Stimulated activated CD4-positive, alpha-beta T cell treated with anti-CD3 and anti-CD28 coated beads, Interleukin-1b, Interleukin-23, amount 100 ng/mL, for 4 hours (primary cell): ENCODE results near the gene KLHL22.

ENCODE experiments used
- DNase-seq, 2 donors: peaks; one replicate each; pipeline ENCODE4 v3.0.0-alpha.2; 2020; ENCODE audit warnings: low read depth in 2 of 2

Gene KLHL22

DNA sequence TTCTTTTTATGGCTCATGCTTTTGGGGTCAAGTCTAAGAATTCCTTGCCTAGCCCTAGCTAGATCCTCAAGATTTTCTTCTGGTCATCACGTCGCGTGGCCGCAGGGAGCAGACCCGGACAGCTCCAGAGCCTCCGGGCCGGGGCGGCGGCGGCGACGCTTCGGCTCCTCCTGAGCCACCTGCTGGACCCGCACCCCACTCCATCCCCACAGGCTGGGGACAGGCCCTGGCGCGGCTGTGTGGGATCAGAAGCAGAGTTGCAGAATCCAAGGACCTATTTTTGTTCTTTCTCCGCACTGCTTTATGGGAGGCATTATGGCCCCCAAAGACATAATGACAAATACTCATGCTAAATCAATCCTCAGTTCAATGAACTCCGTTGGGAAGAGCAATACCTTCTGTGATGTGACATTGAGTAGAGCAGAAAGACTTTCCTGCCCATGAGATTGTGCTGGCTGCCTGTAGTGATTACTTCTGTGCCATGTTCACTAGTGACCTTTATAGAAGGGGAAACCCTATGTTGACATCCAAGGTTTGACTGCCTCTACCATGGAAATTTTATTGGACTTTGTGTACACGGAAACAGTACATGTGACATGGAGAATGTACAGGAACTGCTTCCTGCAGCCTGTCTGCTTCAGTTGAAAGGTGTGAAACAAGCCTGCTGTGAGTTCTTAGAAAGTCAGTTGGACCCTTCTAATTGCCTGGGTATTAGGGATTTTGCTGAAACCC lies 45.6 kb downstream of the KLHL22 start:
- no peak for DNase-seq

DNA sequence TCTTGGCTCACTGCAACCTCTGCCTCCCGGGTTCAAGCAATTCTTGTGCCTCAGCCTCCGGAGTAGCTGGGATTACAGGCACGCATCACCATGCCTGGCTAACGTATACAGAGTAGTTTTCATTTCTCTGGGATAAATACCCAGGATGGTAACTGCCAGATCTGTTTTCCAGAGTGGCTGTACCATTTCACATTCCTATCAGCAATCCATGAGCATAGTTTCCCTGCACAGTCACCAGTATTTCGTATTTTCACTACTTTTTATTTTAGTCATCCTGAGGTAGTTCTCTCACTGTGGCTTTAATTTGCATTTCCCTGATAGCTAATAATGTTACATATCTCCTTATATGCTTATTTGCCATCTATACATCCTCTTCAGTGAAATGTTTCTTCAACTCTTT lies 47.0 kb downstream of the KLHL22 start:
- no peak for DNase-seq

- DNase-seq = no peak
Observed at GRCh38 chr22:20446383-20446970, 49.1 kb downstream of the KLHL22 start.

GRCh38 chr22:20444325-20444724 lies 51.3 kb downstream of the KLHL22 start:
- DNase-seq = no peak

DNA sequence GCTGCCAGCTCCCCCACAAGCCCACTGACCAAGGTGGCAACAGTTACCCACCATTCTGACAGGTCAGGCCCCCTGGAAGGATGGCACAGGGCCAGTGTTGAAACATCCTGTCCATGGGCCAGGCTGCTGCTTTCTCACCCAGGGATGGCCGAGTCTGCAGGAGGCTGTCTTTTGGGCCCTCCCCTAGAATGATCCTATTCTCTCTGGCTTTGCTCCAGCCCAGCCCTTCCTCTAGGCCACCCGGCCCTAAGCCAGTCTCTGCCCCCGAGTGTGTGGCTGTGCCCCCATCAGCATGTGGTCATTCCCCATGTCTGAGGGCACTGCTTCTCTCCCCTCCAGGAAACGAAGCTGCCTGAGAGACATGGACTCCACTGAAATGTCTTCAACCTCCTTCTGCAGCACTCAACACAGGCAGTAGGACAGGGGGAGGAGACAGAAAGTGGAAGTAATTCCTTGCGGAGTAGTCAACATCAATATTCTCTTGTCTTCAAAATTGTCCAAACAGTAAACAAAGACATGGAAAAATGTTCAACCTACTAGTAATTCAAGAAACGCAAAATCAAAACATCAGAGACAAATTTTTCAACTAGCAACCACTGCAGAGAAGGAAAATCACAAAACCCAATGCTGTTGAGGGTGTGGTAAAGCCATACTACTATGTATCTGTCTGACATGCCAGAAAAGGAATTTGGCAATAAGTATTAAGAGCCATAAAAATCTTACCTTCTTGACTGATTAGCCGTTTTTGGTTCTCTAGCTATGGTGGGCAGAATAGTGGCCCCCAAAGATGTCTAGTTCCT lies 52.9 kb downstream of the KLHL22 start:
- DNase-seq = no peak

DNA sequence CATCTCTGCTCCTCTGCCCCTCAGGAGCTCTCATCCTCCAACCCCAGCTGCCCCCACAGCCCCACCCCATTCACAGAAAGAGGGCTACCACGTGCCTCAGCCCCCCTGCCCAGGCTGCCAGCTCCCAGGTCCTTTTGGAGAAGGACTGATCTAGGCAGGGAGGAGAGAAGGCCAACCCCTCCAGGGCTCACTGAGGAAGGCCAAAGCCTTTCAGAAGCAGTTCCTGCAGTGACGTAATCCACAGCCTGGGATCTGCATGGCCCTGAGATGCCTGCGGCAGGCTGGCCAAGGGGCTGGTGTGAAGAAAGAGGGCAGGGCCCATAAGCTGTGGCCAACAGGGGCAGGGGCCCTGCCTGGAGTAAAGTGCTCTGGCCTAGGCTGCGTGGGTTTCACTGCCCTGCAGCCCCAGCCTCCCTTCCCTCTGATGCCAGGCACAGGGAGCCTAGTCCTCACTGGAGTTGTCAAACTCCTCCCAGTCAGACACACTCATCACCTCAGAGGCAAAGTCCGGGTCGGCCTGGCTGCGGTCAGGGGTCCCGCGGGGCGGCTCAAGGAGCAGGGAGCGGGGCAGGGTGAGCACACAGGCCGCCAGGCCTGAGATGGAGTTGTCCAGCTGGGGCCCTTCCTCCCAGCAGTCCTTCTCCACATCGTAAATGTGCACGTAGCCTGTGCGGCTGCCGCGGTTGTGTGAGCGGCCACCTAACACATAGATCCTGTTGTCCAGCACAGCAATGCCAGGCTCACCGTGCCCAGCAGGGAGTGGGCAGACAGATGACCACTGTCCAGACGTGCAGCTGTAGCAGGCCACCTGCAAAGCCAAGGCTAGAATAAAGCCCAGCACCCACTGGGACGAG lies 53.7 kb downstream of the KLHL22 start:
- DNase-seq = no peak

- DNase-seq = no peak
Observed at GRCh38 chr22:20440637-20441591, 54.7 kb downstream of the KLHL22 start.

DNA sequence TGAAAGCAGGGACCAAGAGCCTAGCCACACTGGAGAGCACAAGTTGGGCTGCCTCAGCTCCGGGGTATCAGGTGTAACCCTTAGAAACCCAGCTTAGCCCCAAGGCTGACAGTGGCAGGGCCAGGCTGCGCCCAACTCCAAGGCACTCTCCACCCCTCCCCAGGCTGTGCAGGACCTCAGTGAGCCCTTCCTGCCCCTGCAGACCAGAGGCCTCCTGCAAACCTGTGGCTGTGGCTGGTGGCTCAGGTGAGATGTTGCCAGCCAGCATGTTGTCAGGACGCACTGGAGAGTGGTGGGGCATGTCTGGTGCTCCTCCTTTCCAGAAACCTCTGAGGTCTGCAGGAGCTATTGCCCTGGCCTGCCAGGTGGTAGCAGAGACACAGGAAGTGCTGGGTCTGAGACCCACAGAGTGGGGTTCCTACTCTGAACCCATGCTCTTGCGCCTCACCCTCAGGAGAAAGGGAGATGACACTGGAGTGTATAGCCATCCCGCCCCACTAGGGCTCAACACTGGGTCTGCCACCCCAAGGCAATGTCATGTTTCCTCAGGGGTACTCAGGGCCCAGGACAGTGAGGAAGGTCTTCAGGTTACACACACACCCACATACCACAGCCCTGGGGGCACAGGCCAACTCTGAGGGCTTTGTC lies 55.5 kb downstream of the KLHL22 start:
- no peak for DNase-seq

GRCh38 chr22:20439556-20439927 lies 56.1 kb downstream of the KLHL22 start:
- DNase-seq = no peak

DNA sequence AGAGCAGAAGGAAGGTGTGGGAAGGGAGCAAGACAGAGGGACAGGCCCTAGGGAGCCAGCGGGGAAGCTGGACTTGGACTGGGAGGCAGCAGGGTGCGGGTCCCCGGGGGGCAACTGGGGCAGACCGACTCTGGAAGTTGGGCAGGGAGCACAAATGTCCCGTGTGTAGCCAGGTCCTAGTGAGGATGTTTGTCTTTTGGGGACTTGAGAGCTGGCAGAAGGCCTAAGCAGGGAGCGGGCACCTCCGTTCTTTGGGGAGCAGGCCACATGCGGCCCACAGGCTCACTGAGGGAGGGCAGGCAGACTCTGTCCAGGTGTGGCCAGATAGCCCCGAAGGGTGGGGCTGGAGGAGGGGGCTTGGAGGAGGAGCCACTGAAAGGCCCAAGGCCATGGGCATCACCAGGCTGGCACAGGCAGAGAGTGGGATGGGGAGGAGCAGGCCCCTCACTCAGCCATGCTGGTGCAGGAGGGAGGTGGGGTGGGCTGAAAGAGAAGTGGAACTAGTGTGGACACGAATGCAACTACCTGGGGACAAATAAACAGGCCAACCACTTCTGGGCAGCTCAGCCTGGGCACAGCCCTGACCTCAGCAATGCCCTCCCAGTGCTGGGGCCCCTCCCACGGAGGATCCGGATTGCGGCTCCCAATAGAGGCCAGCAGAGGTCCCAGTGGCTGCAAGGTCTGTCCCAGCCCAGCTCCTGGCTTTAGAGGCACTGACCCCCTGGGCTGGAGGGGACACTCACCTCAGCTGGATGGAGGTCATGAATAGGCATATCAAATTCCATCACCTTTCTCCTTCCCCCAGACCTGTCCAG lies 56.7 kb downstream of the KLHL22 start:
- DNase-seq = no peak

DNA sequence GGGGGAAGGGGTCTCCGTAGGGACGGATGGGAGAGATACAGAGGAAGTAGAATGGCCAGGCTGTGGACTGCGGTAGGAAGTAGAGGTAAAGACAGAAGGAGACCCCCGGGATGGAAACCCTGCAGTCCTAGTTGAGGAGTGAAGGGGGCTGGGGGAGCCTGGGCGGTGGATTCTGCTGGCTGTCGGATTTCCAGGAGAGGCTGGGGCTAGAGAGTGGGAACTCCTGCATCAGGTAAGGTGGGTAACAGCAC lies 57.2 kb downstream of the KLHL22 start:
- DNase-seq = no peak

- DNase-seq = no peak
Observed at GRCh38 chr22:20437613-20438426, 57.8 kb downstream of the KLHL22 start, which contains the start of gene SCARF2. Gene SCARF2 (minus strand): TSS chr22:20437825. CDS start chr22:20437754, 71 bp downstream.

- DNase-seq = no peak
Observed at GRCh38 chr22:20436768-20437612, 58.6 kb downstream of the KLHL22 start.

DNA sequence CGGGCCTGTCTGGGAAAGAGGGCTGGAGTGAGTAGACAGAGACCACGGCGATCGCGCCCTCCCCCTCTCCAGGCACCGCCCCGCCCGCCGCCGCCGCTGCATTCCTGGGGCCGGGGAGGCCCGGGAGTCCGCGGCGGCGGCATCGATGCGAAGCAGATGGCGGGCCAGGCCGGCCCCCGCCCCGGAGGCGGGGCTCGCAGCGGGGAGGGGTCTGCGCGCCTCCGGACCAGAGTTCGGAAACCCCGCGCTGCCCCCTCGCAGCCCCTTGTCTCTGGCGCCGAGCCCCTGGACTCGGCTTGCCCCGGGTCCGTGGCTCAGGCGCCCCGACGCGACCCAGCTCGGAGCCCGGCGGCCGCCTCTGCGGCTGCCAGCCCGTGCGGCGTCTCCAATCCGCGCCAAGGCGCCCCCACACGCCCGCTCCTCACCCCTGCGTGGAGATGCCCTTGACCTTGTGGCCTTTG lies 59.3 kb downstream of the KLHL22 start:
- no peak for DNase-seq

GRCh38 chr22:20435436-20436306 lies 59.9 kb downstream of the KLHL22 start:
- no peak for DNase-seq

DNA sequence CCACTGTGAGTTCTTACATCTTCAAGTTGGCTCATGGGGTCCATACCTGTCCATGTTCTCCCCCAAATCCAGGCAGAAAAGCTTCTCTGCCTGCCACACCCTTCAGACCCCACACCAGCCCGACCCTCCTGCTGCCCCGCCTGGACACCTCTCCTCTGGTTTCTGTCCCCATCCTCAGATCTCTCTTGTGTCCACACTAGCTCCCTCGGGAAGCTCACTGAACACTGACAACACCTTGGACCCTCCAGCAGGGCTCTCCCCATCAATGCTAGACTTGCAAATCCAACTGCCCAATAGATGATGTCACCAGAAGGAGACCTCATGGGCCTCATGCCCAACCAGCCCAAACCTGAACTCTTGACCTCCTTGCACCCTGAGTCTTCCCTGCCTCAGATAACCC lies 60.8 kb downstream of the KLHL22 start:
- DNase-seq = no peak

GRCh38 chr22:20434264-20434751 lies 61.3 kb downstream of the KLHL22 start:
- DNase-seq = no peak
